Neuronal stem cell (in vitro differentiated cells): ENCODE results near the gene CCDC148.
"Not testable (repeated sequence)": the region's sequence is repeated elsewhere in the genome, so short reads cannot be mapped to it uniquely, and the experiment has no call there.

Experiments
- DNase-seq: peaks from one replicate; pipeline ENCODE4 v3.0.0-alpha.2; 2013; ENCODE audit warnings: low spot score
- H2AFZ ChIP-seq: one replicate; pipeline ENCODE4 v1.6.1; 2013; ENCODE audit warnings: mild to moderate bottlenecking, low read length, inconsistent platforms
- H2AK5ac ChIP-seq: 2 replicates; pipeline ENCODE4 v1.6.1; 2013; ENCODE audit warnings: low read depth, mild to moderate bottlenecking, inconsistent platforms, low read length, moderate library complexity, mixed read lengths
- H2BK120ac ChIP-seq: 2 replicates; pipeline ENCODE4 v1.6.1; 2013; ENCODE audit warnings: low read depth, mild to moderate bottlenecking, inconsistent platforms, low read length, moderate library complexity, mixed read lengths
- H2BK12ac ChIP-seq: one replicate; pipeline ENCODE4 v1.6.1; 2013; ENCODE audit warnings: low read length, inconsistent platforms
- H2BK15ac ChIP-seq: 2 replicates; pipeline ENCODE4 v1.6.1; 2013; ENCODE audit warnings: mild to moderate bottlenecking, low read length, inconsistent platforms, mixed read lengths
- H2BK5ac ChIP-seq: one replicate; pipeline ENCODE4 v1.6.1; 2013; ENCODE audit warnings: inconsistent platforms, mild to moderate bottlenecking, low read length, moderate library complexity
- H3K14ac ChIP-seq: one replicate; pipeline ENCODE4 v1.6.1; 2013; ENCODE audit warnings: low read length, inconsistent platforms
- H3K18ac ChIP-seq: 2 replicates; pipeline ENCODE4 v1.6.1; 2013; ENCODE audit warnings: low read length, inconsistent platforms
- H3K23ac ChIP-seq: 2 replicates; pipeline ENCODE4 v1.6.1; 2013; ENCODE audit warnings: low read depth, mild to moderate bottlenecking, mixed read lengths, low read length, inconsistent platforms; ENCODE audit not compliant: poor library complexity
- H3K27ac ChIP-seq: replicated peaks from 3 replicates; pipeline ENCODE4 v1.5.1; 2013; ENCODE audit warnings: low read length, inconsistent platforms
- H3K27me3 ChIP-seq, 3 experiments: 2 replicates each; pipeline ENCODE4 v1.6.1; 2013; ENCODE audit warnings: low read length in 3 of 3, mild to moderate bottlenecking in 2 of 3, inconsistent platforms in 1 of 3, low read depth in 1 of 3, mixed read lengths in 1 of 3, moderate library complexity in 1 of 3; ENCODE audit not compliant: control insufficient read depth in 3 of 3, insufficient read depth in 3 of 3
- H3K36me3 ChIP-seq, 2 donors: replicated peaks in 1 of 2; 2 replicates each; pipeline ENCODE4 v1.6.1; 2013; ENCODE audit warnings: low read length in 2 of 2; ENCODE audit not compliant: control insufficient read depth in 2 of 2, insufficient read depth in 2 of 2
- H3K4ac ChIP-seq: 2 replicates; pipeline ENCODE4 v1.6.1; 2013; ENCODE audit warnings: inconsistent platforms, mild to moderate bottlenecking, low read length, moderate library complexity
- H3K4me1 ChIP-seq, 2 donors: 1 replicate in 1 of 2; 2 replicates in 1 of 2; pipeline ENCODE4 v1.6.1; 2013; ENCODE audit warnings: low read length in 2 of 2, low read depth in 1 of 2; ENCODE audit not compliant: control insufficient read depth in 2 of 2, insufficient read depth in 1 of 2
- H3K4me2 ChIP-seq: one replicate; pipeline ENCODE4 v1.6.1; 2013; ENCODE audit warnings: mild to moderate bottlenecking, low read length, inconsistent platforms; ENCODE audit not compliant: insufficient read depth, poor library complexity, severe bottlenecking
- H3K4me3 ChIP-seq, 2 donors: 2 replicates each; pipeline ENCODE4 v1.5.1; 2013; ENCODE audit warnings: low read length in 2 of 2, mild to moderate bottlenecking in 2 of 2, inconsistent platforms in 1 of 2, moderate library complexity in 1 of 2
- H3K79me1 ChIP-seq: one replicate; pipeline ENCODE4 v1.6.1; 2013; ENCODE audit warnings: low read depth, mild to moderate bottlenecking, inconsistent platforms, low read length, moderate library complexity
- H3K9ac ChIP-seq: one replicate; pipeline ENCODE4 v1.6.1; 2013; ENCODE audit warnings: mild to moderate bottlenecking, low read depth, low read length, inconsistent platforms; ENCODE audit not compliant: poor library complexity
- H3K9me3 ChIP-seq, 2 donors: replicated peaks in 1 of 2; 2 replicates each; pipeline versions ENCODE3 to v1.6.1; 2013; ENCODE audit warnings: low read length in 2 of 2, mild to moderate bottlenecking in 2 of 2, inconsistent platforms in 1 of 2, low read depth in 1 of 2, mixed read lengths in 1 of 2, moderate library complexity in 1 of 2; ENCODE audit not compliant: control insufficient read depth in 2 of 2, insufficient read depth in 1 of 2
- H4K8ac ChIP-seq: one replicate; pipeline ENCODE4 v1.6.1; 2013; ENCODE audit warnings: low read depth, mild to moderate bottlenecking, inconsistent platforms, low read length, moderate library complexity
- H4K91ac ChIP-seq: one replicate; pipeline ENCODE4 v1.6.1; 2013; ENCODE audit warnings: low read length, low read depth, mild to moderate bottlenecking, inconsistent platforms; ENCODE audit not compliant: poor library complexity
- WGBS, 2 donors: extraction: QIAGEN DNeasy Blood & Tissue Kit; methylation state at CpG; one replicate each; pipeline ENCODE4 v1.1.7; 2013; ENCODE audit warnings: missing lambda C conversion rate in 2 of 2, mixed read lengths in 1 of 2; ENCODE audit not compliant: insufficient read length in 2 of 2, insufficient replicate concordance in 1 of 2; ENCODE audit errors: extremely low coverage in 2 of 2; 5-methylcytosine and 5-hydroxymethylcytosine counted together

CCDC148 gene

DNA sequence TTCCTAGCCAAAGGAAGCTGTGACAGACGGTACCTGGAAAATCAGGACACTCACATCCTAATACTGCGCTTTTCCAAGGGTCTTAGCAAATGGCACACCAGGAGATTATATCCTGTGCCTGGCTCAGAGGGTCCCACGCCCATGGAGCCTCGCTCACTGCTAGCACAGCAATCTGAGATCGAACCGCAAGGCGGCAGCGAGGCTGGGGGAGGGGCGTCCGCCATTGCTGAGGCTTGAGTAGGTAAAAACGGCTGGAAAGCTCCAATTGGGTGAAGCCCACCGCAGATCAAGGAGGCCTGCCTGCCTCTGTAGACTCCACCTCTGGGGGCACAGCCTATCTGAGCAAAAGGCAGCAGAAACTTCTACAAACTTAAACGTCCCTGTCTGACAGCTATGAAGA lies 22.8 kb downstream of the CCDC148 start:
- H2BK12ac ChIP-seq, H3K23ac ChIP-seq, H3K4me1 ChIP-seq, H3K79me1 ChIP-seq, H2AK5ac ChIP-seq, H3K27ac ChIP-seq, H3K4ac ChIP-seq, H3K9ac ChIP-seq, H3K4me3 ChIP-seq, H3K4me2 ChIP-seq, H2AFZ ChIP-seq, H3K9me3 ChIP-seq, H2BK15ac ChIP-seq, H2BK120ac ChIP-seq, H3K18ac ChIP-seq, H3K27me3 ChIP-seq, H4K8ac ChIP-seq, H3K36me3 ChIP-seq, H3K14ac ChIP-seq, H2BK5ac ChIP-seq, DNase-seq, H4K91ac ChIP-seq: not testable (repeated sequence)
- WGBS, 2 donors = no CpG with 5 or more reads among the region's 13 CpGs

DNA sequence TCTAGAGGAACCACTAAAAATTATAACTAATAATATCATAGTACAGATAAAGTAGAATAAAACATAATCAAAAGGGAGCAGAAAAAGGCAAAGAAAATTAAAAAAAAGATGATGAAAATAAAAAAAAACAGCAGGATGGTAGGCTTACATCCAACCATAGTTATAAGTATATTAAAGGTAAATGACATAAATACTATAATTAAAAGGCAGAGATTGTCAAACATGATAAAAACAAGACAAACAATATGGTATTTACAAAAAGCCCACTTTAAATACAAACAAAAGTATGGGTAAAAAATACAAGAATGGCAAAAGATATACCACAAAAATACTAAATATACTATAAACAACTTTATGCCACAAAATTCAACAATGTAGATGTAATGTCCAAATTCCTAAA lies 24.4 kb downstream of the CCDC148 start:
- Histone ChIP-seq H3K18ac (no peak overlapping the region), H3K4me2 (no peak overlapping the region), H3K27me3 (no peaks in the 10 kb centered on the region), H2BK5ac (no peak overlapping the region), H3K4ac (no peak overlapping the region), H3K27ac (no peak overlapping the region), H2AFZ (no peak overlapping the region), H3K9me3 (peaks cover 2 to 6% of the 10 kb centered on the region in 2 donors), H2BK120ac (no peak overlapping the region), H3K4me3 (no peak overlapping the region), H4K91ac (no peak overlapping the region), H3K23ac (no peak overlapping the region), H3K14ac (no peak overlapping the region), H3K9ac (no peak overlapping the region), H3K79me1 (peaks cover 2% of the 10 kb centered on the region), H2AK5ac (no peak overlapping the region), H2BK12ac (no peak overlapping the region), H4K8ac (no peak overlapping the region), H3K36me3 (no peaks in the 10 kb centered on the region), H3K4me1 (no peaks in the 10 kb centered on the region), H2BK15ac (no peak overlapping the region)
- DNase-seq = no peak

DNA sequence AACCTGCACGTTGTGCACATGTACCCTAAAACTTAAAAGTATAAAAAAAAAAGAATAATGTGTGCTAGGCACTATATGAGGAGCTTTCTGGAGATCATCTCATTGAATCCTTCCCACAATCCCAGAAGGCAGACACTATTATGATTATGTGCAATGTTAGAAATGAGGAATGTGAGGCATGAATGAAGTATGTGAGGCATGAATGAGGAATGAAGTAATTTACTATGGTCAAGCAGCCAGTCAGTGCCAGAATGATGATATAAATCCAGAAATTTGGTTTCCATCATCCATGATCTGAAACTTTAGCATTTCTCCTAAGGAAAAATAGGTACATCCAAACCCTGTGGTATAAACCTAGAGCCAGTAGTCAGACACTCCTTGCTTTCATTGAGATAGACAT lies 42.0 kb downstream of the CCDC148 start:
- Histone ChIP-seq H2AK5ac (no peak overlapping the region), H2BK5ac (no peak overlapping the region), H3K18ac (no peak overlapping the region), H3K79me1 (no peaks in the 10 kb centered on the region), H2AFZ (no peak overlapping the region), H3K4ac (no peak overlapping the region), H2BK12ac (no peak overlapping the region), H3K23ac (no peak overlapping the region), H3K4me3 (no peak overlapping the region), H4K8ac (no peak overlapping the region), H3K4me2 (no peak overlapping the region), H3K4me1 (peaks cover 0 to 3% of the 10 kb centered on the region in 2 donors), H3K36me3 (peaks cover 0 to 2% of the 10 kb centered on the region in 2 donors), H3K9me3 (peaks cover 0 to 4% of the 10 kb centered on the region in 2 donors), H3K14ac (no peak overlapping the region), H3K9ac (no peak overlapping the region), H3K27me3 (no peaks in the 10 kb centered on the region), H4K91ac (no peak overlapping the region), H3K27ac (no peak overlapping the region), H2BK120ac (no peak overlapping the region), H2BK15ac (no peak overlapping the region)
- WGBS, 2 donors = no CpG with 5 or more reads among the region's 1 CpG
- DNase-seq = no peak

DNA sequence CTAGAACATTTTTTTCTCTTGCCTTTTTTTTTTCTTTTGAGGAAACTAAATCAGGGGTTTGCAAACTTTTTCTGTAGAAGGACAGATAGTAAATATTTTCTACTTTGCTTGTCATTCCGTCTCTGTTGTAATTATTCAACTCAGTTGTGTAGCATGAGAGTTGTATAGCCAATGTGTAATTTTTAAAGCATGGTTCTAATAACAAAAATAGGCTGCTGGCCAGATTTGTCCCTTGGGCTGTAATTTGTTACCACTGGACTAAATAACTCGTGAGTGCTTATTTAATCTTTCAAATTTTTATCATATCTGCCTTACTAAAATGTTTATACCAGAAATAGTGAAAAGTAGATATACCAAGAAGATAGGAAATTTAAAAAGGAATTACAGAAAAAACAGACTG lies 43.0 kb downstream of the CCDC148 start:
- H3K27ac ChIP-seq = no peak overlapping the region
- WGBS, 2 donors = no CpG with 5 or more reads among the region's 2 CpGs
- H3K79me1 ChIP-seq = no peaks in the 10 kb centered on the region
- H3K23ac ChIP-seq = no peak overlapping the region
- H2AK5ac ChIP-seq = no peak overlapping the region
- no peak overlapping the region for H2BK120ac ChIP-seq
- H3K4ac ChIP-seq = no peak overlapping the region
- H3K18ac ChIP-seq = no peak overlapping the region
- no peak overlapping the region for H4K8ac ChIP-seq
- no peak overlapping the region for H4K91ac ChIP-seq
- no peak overlapping the region for H2AFZ ChIP-seq
- peaks cover 0 to 4% of the 10 kb centered on the region in 2 donors for H3K9me3 ChIP-seq
- H3K9ac ChIP-seq = no peak overlapping the region
- H3K36me3 ChIP-seq = peaks cover 0 to 2% of the 10 kb centered on the region in 2 donors
- peaks cover 0 to 3% of the 10 kb centered on the region in 2 donors for H3K4me1 ChIP-seq
- no peaks in the 10 kb centered on the region for H3K27me3 ChIP-seq
- H2BK12ac ChIP-seq = no peak overlapping the region
- H3K4me3 ChIP-seq = no peak overlapping the region
- H2BK5ac ChIP-seq = no peak overlapping the region
- H3K4me2 ChIP-seq = no peak overlapping the region
- DNase-seq = no peak
- no peak overlapping the region for H2BK15ac ChIP-seq
- no peak overlapping the region for H3K14ac ChIP-seq
